Ectodermal cell (in vitro differentiated cells): ENCODE results near the gene CCL26.
A peak's percentile ranks its signal among the peaks of the same experiment; 100 is the strongest.

Experiments used
- H3K27ac ChIP-seq: 2 replicates; pipeline ENCODE4 v1.7.0; 2013; ENCODE audit warnings: mild to moderate bottlenecking, low read depth, low read length; ENCODE audit not compliant: insufficient read depth, poor library complexity, severe bottlenecking
- H3K27me3 ChIP-seq: 2 replicates; pipeline ENCODE4 v1.7.0; 2013; ENCODE audit warnings: mild to moderate bottlenecking, low read length; ENCODE audit not compliant: insufficient read depth, control insufficient read depth, poor library complexity, severe bottlenecking
- H3K36me3 ChIP-seq: one replicate; pipeline ENCODE4 v1.7.0; 2013; ENCODE audit warnings: low read length; ENCODE audit not compliant: control insufficient read depth, insufficient read depth
- H3K4me1 ChIP-seq: one replicate; pipeline ENCODE4 v1.7.0; 2013; ENCODE audit warnings: low read length; ENCODE audit not compliant: control insufficient read depth, insufficient read depth
- H3K4me3 ChIP-seq: 2 replicates; pipeline ENCODE4 v1.7.0; 2013; ENCODE audit warnings: low read depth, low read length, control low read depth; ENCODE audit not compliant: insufficient read depth
- H3K9me3 ChIP-seq: 2 replicates; pipeline ENCODE4 v1.7.0; 2013; ENCODE audit warnings: mild to moderate bottlenecking, low read length, moderate library complexity; ENCODE audit not compliant: control insufficient read depth
- WGBS, 2 experiments: methylation state at CpG; one replicate each; pipeline ENCODE4 v1.1.7; 2013; ENCODE audit warnings: missing lambda C conversion rate in 2 of 2; 5-methylcytosine and 5-hydroxymethylcytosine counted together

Gene CCL26

GRCh38 chr7:75739796-75740672 lies 32.0 kb downstream of the CCL26 start:
- peak overlapping the region; percentile 75 for H3K4me3 ChIP-seq
- H3K36me3 ChIP-seq: no peaks in the 10 kb centered on the region
- peak overlapping the region; percentile 38 for H3K27ac ChIP-seq
- peaks cover 11% of the 10 kb centered on the region for H3K27me3 ChIP-seq
- H3K4me1 ChIP-seq: peaks cover 6% of the 10 kb centered on the region
- WGBS, 2 experiments: 63% methylated on average over 25 to 26 of the region's 26 CpGs
- no peaks in the 10 kb centered on the region for H3K9me3 ChIP-seq

- Histone ChIP-seq H3K9me3 (no peaks in the 10 kb centered on the region), H3K27ac (peak overlapping the region; percentile 38)
These were observed 32.8 kb downstream of the CCL26 start for GRCh38 chr7:75738975-75739795.

DNA sequence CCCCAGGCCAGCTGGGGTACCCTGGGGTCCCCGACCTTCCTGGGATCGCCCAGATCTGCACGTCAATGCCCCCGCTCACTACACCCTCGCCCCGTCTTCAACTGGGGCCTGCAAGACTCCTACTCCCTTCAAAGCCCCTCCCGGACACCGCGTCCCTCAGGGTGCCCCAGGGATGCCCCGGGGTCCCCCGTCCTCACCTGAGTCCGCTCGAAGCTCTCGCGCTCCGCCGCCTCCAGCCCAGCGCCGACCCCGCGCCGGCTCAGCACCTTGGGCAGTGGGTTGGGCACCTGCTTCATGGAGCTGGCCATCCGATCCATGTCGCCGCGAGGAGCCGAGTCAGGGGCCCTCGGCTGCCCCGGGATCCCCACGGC lies 33.4 kb downstream of the CCL26 start, which contains the start of gene HIP1:
Gene HIP1 (minus strand): TSS at position 338 of the 371 bp plus-strand sequence. CDS start 21 bp downstream, at position 317.
- H3K27ac ChIP-seq: peak within 1 kb of the TSS; percentile 38
- H3K9me3 ChIP-seq: no peaks in the 10 kb centered on the region
- H3K36me3 ChIP-seq: no peaks in the 10 kb centered on the region
- H3K27me3 ChIP-seq: peaks cover 11% of the 10 kb centered on the region
- 0% methylated on average over 30 of the region's 30 CpGs for WGBS, 2 experiments
- H3K4me3 ChIP-seq: peak within 1 kb of the TSS; percentile 90
- H3K4me1 ChIP-seq: peaks cover 11% of the 10 kb centered on the region

More at GRCh38 chr7:75738975-75739795, 32.8 kb downstream of the CCL26 start:
- Histone ChIP-seq H3K36me3 (no peaks in the 10 kb centered on the region), H3K4me1 (peaks cover 11% of the 10 kb centered on the region), H3K27me3 (peaks cover 11% of the 10 kb centered on the region), H3K4me3 (peak overlapping the region; percentile 90)
- WGBS, 2 experiments: 0% methylated on average over 89 of the region's 89 CpGs

- H3K4me1 ChIP-seq: peaks cover 11% of the 10 kb centered on the region
- H3K27me3 ChIP-seq: peaks cover 11% of the 10 kb centered on the region
- H3K27ac ChIP-seq: no peak overlapping the region
- peak overlapping the region; percentile 90 for H3K4me3 ChIP-seq
- WGBS, 2 experiments: 4 to 9% methylated on average over 17 to 18 of the region's 18 CpGs
- no peaks in the 10 kb centered on the region for H3K9me3 ChIP-seq
- H3K36me3 ChIP-seq: no peaks in the 10 kb centered on the region
These were observed 34.0 kb downstream of the CCL26 start for GRCh38 chr7:75737856-75738603.

GRCh38 chr7:75735581-75736350 lies 36.2 kb downstream of the CCL26 start:
- H3K27me3 ChIP-seq: peaks cover 11% of the 10 kb centered on the region
- no peak overlapping the region for H3K4me3 ChIP-seq
- no peaks in the 10 kb centered on the region for H3K36me3 ChIP-seq
- H3K9me3 ChIP-seq: no peaks in the 10 kb centered on the region
- no peak overlapping the region for H3K27ac ChIP-seq
- 95% methylated on average over 8 to 9 of the region's 9 CpGs for WGBS, 2 experiments
- peaks cover 6% of the 10 kb centered on the region for H3K4me1 ChIP-seq

DNA sequence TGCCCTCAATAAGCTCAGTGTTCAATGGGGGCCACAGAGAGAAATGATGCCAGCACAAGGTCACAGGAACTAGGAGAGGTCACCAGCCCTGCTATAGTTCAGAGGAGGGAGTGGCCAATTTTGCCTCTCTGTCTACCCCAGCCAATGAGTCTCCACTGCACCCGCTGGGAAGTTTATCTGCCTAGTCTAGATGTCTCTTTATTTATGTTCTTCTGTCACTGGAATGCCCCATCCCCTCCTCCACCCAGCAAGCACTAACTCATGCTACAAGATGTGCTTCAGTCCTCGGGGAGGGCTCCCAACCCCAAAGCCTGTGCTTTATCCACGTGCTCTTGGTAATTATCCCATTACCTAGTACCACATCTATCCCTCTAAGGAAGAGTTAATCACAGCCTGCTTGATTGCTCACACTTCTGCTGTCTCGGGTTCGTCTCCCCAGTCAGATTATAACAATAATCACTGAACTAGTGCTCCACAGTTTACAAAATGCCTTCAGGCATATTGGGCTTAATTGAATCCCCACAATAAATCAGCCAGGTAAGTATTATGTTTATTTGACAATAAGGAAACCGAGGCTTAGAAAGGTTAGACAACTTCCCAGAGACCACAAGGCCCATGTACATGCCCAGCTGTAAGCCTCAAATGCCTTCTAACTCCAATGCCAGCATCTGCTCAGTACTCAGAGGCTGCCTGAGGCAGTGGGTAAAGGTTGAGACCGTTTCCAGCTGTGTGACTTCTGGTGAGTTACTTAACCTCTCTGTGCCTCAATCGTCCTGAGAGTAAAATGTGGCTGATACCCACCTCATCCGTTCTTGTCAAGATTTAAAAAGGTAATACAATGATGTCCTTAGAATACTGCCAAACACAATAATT lies 37.2 kb downstream of the CCL26 start:
- Histone ChIP-seq H3K27ac (no peak overlapping the region), H3K9me3 (no peaks in the 10 kb centered on the region), H3K27me3 (peaks cover 11% of the 10 kb centered on the region), H3K4me3 (no peak overlapping the region), H3K36me3 (no peaks in the 10 kb centered on the region), H3K4me1 (peaks cover 6% of the 10 kb centered on the region)
- WGBS, 2 experiments: 80 to 83% methylated on average over 9 of the region's 9 CpGs

DNA sequence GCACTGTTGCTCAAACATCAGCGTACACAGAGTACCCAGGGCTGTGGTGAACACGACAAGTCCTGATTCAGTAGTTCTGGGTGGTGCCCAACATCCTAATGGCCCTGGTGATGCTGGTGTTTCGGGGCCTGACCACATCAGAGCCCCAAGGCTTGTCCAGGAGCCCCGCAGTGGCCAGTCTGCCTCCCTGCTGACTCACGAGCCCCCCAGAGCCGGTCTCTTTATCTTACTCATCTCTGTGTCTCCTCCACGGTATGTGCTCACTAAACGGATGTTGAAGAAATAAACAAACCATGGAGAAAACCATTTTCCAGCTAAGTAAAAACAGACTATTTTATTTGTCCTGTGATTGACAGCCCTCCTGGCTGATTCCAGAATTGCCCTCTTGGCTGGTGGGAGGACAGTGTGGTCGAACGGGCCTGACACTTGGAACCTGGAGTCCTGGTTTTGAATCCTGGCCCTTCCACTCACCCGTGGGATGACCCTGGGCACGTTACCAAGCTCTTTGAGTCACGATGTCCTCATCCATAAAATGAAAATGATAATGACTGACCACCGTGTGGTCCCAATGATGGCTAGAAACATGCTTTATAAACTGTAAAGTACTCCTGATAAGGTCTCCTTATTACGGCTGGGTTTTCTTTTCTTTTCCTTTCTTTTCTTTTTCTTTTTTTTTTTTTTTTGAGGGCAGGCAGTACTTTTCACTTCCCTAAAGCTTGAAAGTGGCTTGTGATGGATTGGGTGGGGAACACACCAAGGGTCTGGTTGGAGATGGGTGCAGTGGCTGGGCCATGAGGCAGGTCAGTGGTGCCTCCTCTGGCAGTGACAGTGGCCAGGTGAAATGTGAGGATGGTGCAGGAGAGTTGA lies 39.0 kb downstream of the CCL26 start:
- WGBS, 2 experiments: 92% methylated on average over 15 of the region's 15 CpGs
- H3K4me1 ChIP-seq: peaks cover 6% of the 10 kb centered on the region

DNA sequence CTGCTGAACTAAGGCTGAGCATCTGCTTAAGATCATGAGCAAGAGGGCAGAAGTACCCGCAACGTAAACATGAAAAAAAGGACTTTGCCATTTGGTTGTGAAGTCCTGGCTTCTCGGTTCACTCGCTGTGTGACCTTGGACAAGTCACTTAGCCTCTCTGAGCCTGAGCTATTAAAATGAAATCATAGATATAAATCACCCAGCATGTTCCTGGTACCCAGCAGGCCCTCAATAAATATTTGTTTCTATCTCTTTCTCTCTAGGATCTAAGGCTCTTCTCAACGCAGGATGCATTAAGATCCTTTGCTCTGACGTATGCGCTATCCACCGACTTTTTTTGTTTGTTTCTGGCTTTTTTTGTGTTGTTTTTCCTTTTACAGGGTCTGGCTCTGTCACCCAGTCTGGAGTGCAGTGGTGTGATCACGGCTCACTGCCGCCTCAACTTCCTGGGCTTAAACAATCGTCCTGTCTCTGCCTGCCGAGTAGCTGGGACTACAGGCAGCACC lies 39.9 kb downstream of the CCL26 start:
- Histone ChIP-seq H3K27ac (no peak overlapping the region), H3K36me3 (no peaks in the 10 kb centered on the region), H3K27me3 (no peaks in the 10 kb centered on the region), H3K9me3 (no peaks in the 10 kb centered on the region), H3K4me3 (no peak overlapping the region), H3K4me1 (peaks cover 6% of the 10 kb centered on the region)
- 90 to 92% methylated on average over 12 of the region's 12 CpGs for WGBS, 2 experiments

More for the DNA sequence above, 39.0 kb downstream of the CCL26 start:
- Histone ChIP-seq H3K27ac (no peak overlapping the region), H3K27me3 (peaks cover 7% of the 10 kb centered on the region), H3K4me3 (no peak overlapping the region), H3K9me3 (no peaks in the 10 kb centered on the region), H3K36me3 (no peaks in the 10 kb centered on the region)
